Measurements from ENCODE around the gene MPV17L. TPM values are rescaled to one million over a fixed set of nuclear protein-coding genes. Genes with fewer than 3 reads are reported as not detected.
"Not testable (repeated sequence)": the region's sequence is repeated elsewhere in the genome, so short reads cannot be mapped to it uniquely, and the experiment has no call there.

MPV17L gene
- total and polyA plus RNA-seq, 10 donors: 0.79 to 9.0 (median 3.6) TPM

- H3K4me1 ChIP-seq: peaks cover 0 to 21% (median 14%) of the 10 kb centered on the region in 6 donors
- intact Hi-C loops (cut with DNase I; ENCODE audit: low total_unique reads): no loop called here
- peak overlapping the region in 2 of 8 donors; percentile 51 to 56 for H3K27ac ChIP-seq
- no peaks in the 10 kb centered on the region for H3K36me3 ChIP-seq
- no peaks in the 10 kb centered on the region for H3K9me3 ChIP-seq
- WGBS, 5 donors: 34 to 61% (median 45%) methylated on average over 4 of the region's 4 CpGs
- no peak overlapping the region for H3K4me3 ChIP-seq
- TF ChIP-seq, protein P1, sequence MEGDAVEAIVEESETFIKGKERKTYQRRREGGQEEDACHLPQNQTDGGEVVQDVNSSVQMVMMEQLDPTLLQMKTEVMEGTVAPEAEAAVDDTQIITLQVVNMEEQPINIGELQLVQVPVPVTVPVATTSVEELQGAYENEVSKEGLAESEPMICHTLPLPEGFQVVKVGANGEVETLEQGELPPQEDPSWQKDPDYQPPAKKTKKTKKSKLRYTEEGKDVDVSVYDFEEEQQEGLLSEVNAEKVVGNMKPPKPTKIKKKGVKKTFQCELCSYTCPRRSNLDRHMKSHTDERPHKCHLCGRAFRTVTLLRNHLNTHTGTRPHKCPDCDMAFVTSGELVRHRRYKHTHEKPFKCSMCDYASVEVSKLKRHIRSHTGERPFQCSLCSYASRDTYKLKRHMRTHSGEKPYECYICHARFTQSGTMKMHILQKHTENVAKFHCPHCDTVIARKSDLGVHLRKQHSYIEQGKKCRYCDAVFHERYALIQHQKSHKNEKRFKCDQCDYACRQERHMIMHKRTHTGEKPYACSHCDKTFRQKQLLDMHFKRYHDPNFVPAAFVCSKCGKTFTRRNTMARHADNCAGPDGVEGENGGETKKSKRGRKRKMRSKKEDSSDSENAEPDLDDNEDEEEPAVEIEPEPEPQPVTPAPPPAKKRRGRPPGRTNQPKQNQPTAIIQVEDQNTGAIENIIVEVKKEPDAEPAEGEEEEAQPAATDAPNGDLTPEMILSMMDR (IDR thresholded peaks at IDR 0.05 in 8 of 11, conservative IDR thresholded peaks at IDR 0.05 in 3 of 11): no peak
- TF ChIP-seq POLR2A (IDR thresholded peaks at IDR 0.05) (no peak), POLR2AphosphoS5 (IDR thresholded peaks at IDR 0.05) (peak in 1 of 3 donors; percentile 49)
- H3K27me3 ChIP-seq (replicated peaks in 1 of 7): no peaks in the 10 kb centered on the region
- no peak for DNase-seq
These were observed 9.2 kb downstream of the MPV17L start for GRCh38 chr16:15404792-15405191.

GRCh38 chr16:15407756-15408155, 12.2 kb downstream of the MPV17L start:
- intact Hi-C loops (cut with DNase I; ENCODE audit: low total_unique reads); H3K27ac ChIP-seq; H3K27me3 ChIP-seq (replicated peaks in 1 of 7); H3K9me3 ChIP-seq; H3K36me3 ChIP-seq; DNase-seq; H3K4me3 ChIP-seq: not testable (repeated sequence)
- WGBS, 5 donors: 67 to 81% (median 72%) methylated on average over 4 of the region's 4 CpGs
- H3K4me1 ChIP-seq: peaks cover 0 to 21% (median 14%) of the 10 kb centered on the region in 6 donors

DNA sequence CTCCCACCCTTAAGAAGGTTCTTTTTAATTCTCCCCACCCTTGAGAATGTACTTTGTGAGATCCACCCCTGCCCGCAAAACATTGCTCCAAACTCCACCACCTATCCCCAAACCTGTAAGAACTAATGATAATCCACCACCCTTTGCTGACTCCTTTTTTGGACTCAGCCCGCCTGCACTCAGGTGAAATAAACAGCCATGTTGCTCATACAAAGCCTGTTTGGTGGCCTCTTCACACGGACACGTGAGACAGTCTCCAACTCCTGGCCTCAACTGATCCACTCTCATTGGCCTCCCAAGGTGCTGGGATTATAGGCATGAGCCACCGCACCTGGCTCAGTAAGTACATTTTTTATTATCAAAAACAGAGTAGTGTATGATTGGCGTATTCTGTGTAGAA, 13.9 kb downstream of the MPV17L start:
- H3K27me3 ChIP-seq (replicated peaks in 1 of 7); H3K4me3 ChIP-seq; H3K27ac ChIP-seq; intact Hi-C loops (cut with DNase I; ENCODE audit: low total_unique reads); H3K9me3 ChIP-seq; H3K36me3 ChIP-seq; DNase-seq; H3K4me1 ChIP-seq: not testable (repeated sequence)
- 87 to 96% (median 95%) methylated on average over 6 of the region's 6 CpGs for WGBS, 5 donors

DNA sequence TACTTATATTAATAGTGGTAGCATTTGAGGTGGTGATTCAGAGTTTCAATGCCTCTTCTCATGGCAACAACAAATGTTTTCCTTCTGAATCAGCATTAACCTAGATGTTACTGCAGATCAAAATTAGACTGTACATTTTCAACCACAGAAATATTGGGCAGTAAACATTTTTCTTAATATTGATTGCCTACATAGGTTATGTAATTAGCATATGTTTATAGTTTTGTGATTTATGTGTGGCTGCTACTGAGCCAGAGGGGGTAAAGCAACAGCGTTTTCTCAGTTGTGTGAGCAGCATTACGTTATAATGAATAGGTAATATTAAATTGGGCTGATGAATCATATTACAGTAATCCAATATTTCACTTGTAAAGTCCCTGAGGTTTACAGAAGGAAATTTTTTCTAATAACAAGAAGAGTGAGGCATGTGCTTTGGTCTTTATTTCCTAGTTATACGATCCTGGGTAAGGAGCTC, 20.0 kb downstream of the MPV17L start:
- no peak overlapping the region for H3K27ac ChIP-seq
- H3K4me1 ChIP-seq: no peaks in the 10 kb centered on the region
- DNase-seq: no peak
- no peak overlapping the region for H3K4me3 ChIP-seq
- no peaks in the 10 kb centered on the region for H3K9me3 ChIP-seq
- TF ChIP-seq POLR2A (IDR thresholded peaks at IDR 0.05) (no peak), POLR2AphosphoS5 (IDR thresholded peaks at IDR 0.05) (no peak)
- TF ChIP-seq, protein P1 (IDR thresholded peaks at IDR 0.05 in 8 of 11, conservative IDR thresholded peaks at IDR 0.05 in 3 of 11): no peak
- WGBS, 5 donors: 75 to 89% (median 78%) methylated on average over 3 of the region's 3 CpGs
- intact Hi-C loops (cut with DNase I; ENCODE audit: low total_unique reads): no loop called here
- no peaks in the 10 kb centered on the region for H3K36me3 ChIP-seq
- H3K27me3 ChIP-seq (replicated peaks in 1 of 7): no peaks in the 10 kb centered on the region

GRCh38 chr16:15417197-15417596, 21.6 kb downstream of the MPV17L start:
- DNase-seq: no peak
- TF ChIP-seq POLR2AphosphoS5 (IDR thresholded peaks at IDR 0.05): no peak
- TF ChIP-seq POLR2A (IDR thresholded peaks at IDR 0.05): no peak
- intact Hi-C loops (cut with DNase I; ENCODE audit: low total_unique reads): no loop called here
- no peaks in the 10 kb centered on the region for H3K9me3 ChIP-seq
- no peaks in the 10 kb centered on the region for H3K4me1 ChIP-seq
- H3K36me3 ChIP-seq: no peaks in the 10 kb centered on the region
- H3K27ac ChIP-seq: no peak overlapping the region
- H3K27me3 ChIP-seq (replicated peaks in 1 of 7): no peaks in the 10 kb centered on the region
- H3K4me3 ChIP-seq: no peak overlapping the region
- WGBS, 5 donors: 89 to 98% (median 93%) methylated on average over 2 of the region's 2 CpGs

GRCh38 chr16:15418206-15418605, 22.7 kb downstream of the MPV17L start:
- Histone ChIP-seq H3K4me3 (no peak overlapping the region), H3K36me3 (no peaks in the 10 kb centered on the region), H3K4me1 (no peaks in the 10 kb centered on the region), H3K27ac (no peak overlapping the region), H3K9me3 (no peaks in the 10 kb centered on the region), H3K27me3 (replicated peaks in 1 of 7) (no peaks in the 10 kb centered on the region)
- intact Hi-C loops (cut with DNase I; ENCODE audit: low total_unique reads): no loop called here
- WGBS, 5 donors: 72 to 85% (median 80%) methylated on average over 3 of the region's 3 CpGs
- no peak for DNase-seq
- TF ChIP-seq, protein P1 (IDR thresholded peaks at IDR 0.05 in 8 of 11, conservative IDR thresholded peaks at IDR 0.05 in 3 of 11): no peak
- no peak for TF ChIP-seq POLR2AphosphoS5 (IDR thresholded peaks at IDR 0.05)
- TF ChIP-seq POLR2A (IDR thresholded peaks at IDR 0.05): no peak

- H3K4me1 ChIP-seq; DNase-seq; H3K4me3 ChIP-seq; H3K9me3 ChIP-seq; H3K36me3 ChIP-seq; H3K27ac ChIP-seq; H3K27me3 ChIP-seq (replicated peaks in 1 of 7); intact Hi-C loops (cut with DNase I; ENCODE audit: low total_unique reads): not testable (repeated sequence)
- WGBS, 5 donors: 85 to 91% (median 89%) methylated on average over 5 of the region's 5 CpGs
These were observed 26.1 kb downstream of the MPV17L start for GRCh38 chr16:15421696-15422095.
